Loucy (cell line): ENCODE data around the gene PPFIA4.

Experiments used
- EZH2phosphoT487 ChIP-seq: fragments of 200-600 bp; IDR thresholded peaks from 2 replicates; pipeline ENCODE4 v1.6.1; 2018; ENCODE audit warnings: antibody characterized with exemption, mild to moderate bottlenecking, moderate library complexity, borderline replicate concordance
- TF ChIP-seq, protein P1 (sequence below): fragments of 200-600 bp; sonication (generic); conservative IDR thresholded peaks from 2 replicates; pipeline ENCODE4 v1.5.1; 2014; ENCODE audit warnings: mild to moderate bottlenecking, antibody characterized with exemption, low read length

GRCh38 chr1:203017692-203018091 lies 8.6 kb upstream of the PPFIA4 start:
- TF ChIP-seq, protein P1, sequence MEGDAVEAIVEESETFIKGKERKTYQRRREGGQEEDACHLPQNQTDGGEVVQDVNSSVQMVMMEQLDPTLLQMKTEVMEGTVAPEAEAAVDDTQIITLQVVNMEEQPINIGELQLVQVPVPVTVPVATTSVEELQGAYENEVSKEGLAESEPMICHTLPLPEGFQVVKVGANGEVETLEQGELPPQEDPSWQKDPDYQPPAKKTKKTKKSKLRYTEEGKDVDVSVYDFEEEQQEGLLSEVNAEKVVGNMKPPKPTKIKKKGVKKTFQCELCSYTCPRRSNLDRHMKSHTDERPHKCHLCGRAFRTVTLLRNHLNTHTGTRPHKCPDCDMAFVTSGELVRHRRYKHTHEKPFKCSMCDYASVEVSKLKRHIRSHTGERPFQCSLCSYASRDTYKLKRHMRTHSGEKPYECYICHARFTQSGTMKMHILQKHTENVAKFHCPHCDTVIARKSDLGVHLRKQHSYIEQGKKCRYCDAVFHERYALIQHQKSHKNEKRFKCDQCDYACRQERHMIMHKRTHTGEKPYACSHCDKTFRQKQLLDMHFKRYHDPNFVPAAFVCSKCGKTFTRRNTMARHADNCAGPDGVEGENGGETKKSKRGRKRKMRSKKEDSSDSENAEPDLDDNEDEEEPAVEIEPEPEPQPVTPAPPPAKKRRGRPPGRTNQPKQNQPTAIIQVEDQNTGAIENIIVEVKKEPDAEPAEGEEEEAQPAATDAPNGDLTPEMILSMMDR: no peak
- no peak for TF ChIP-seq EZH2phosphoT487
